ENCODE results near the gene RTEL1.
A peak's percentile ranks its signal among the peaks of the same experiment; 100 is the strongest.
"Not testable (repeated sequence)": the region's sequence is repeated elsewhere in the genome, so short reads cannot be mapped to it uniquely, and the experiment has no call there.

The RTEL1 gene

GRCh38 chr20:63639093-63639975, 18.8 kb upstream of the RTEL1 start:
- no peak for TF ChIP-seq POLR2A (IDR thresholded peaks at IDR 0.05; ENCODE audit: low read depth, low read length)
- DNase-seq (ENCODE audit: insufficient read length, low spot score) = no peak
- no peak for FAIRE-seq

GRCh38 chr20:63640086-63640485, 18.0 kb upstream of the RTEL1 start:
- no peak for TF ChIP-seq POLR2A (IDR thresholded peaks at IDR 0.05; ENCODE audit: low read depth, low read length)
- FAIRE-seq (no peak), DNase-seq (ENCODE audit: insufficient read length, low spot score) (no peak)

GRCh38 chr20:63640686-63641085, 17.4 kb upstream of the RTEL1 start:
- FAIRE-seq; DNase-seq (ENCODE audit: insufficient read length, low spot score): not testable (repeated sequence)

- FAIRE-seq (no peak), DNase-seq (ENCODE audit: insufficient read length, low spot score) (no peak)
- TF ChIP-seq POLR2A (IDR thresholded peaks at IDR 0.05; ENCODE audit: low read depth, low read length) = no peak
These were observed 16.8 kb upstream of the RTEL1 start for GRCh38 chr20:63641146-63641791.

- peak; percentile 73 for DNase-seq (ENCODE audit: insufficient read length, low spot score)
- no peak for FAIRE-seq
- no peak for TF ChIP-seq POLR2A (IDR thresholded peaks at IDR 0.05; ENCODE audit: low read depth, low read length)
These were observed 16.2 kb upstream of the RTEL1 start for GRCh38 chr20:63641792-63642523.

GRCh38 chr20:63642527-63643247, 15.4 kb upstream of the RTEL1 start:
- DNase-seq (ENCODE audit: insufficient read length, low spot score) = no peak
- no peak for FAIRE-seq
- TF ChIP-seq POLR2A (IDR thresholded peaks at IDR 0.05; ENCODE audit: low read depth, low read length) = no peak

GRCh38 chr20:63643499-63643898, 14.6 kb upstream of the RTEL1 start:
- DNase-seq (ENCODE audit: insufficient read length, low spot score) (no peak), FAIRE-seq (no peak)
- TF ChIP-seq POLR2A (IDR thresholded peaks at IDR 0.05; ENCODE audit: low read depth, low read length) = no peak

- DNase-seq (ENCODE audit: insufficient read length, low spot score) (no peak), FAIRE-seq (no peak)
- no peak for TF ChIP-seq POLR2A (IDR thresholded peaks at IDR 0.05; ENCODE audit: low read depth, low read length)
These were observed 14.2 kb upstream of the RTEL1 start for GRCh38 chr20:63643946-63644345.

GRCh38 chr20:63645218-63645617, 12.9 kb upstream of the RTEL1 start:
- DNase-seq (ENCODE audit: insufficient read length, low spot score) (no peak), FAIRE-seq (no peak)
- TF ChIP-seq POLR2A (IDR thresholded peaks at IDR 0.05; ENCODE audit: low read depth, low read length) = no peak

- DNase-seq (ENCODE audit: insufficient read length, low spot score) (no peak), FAIRE-seq (no peak)
- no peak for TF ChIP-seq POLR2A (IDR thresholded peaks at IDR 0.05; ENCODE audit: low read depth, low read length)
These were observed 9.9 kb upstream of the RTEL1 start for GRCh38 chr20:63648190-63648589.

- no peak for TF ChIP-seq POLR2A (IDR thresholded peaks at IDR 0.05; ENCODE audit: low read depth, low read length)
- DNase-seq (ENCODE audit: insufficient read length, low spot score) = no peak
- no peak for FAIRE-seq
These were observed 9.1 kb upstream of the RTEL1 start for GRCh38 chr20:63648895-63649589.

GRCh38 chr20:63650486-63650885, 7.6 kb upstream of the RTEL1 start:
- FAIRE-seq; DNase-seq (ENCODE audit: insufficient read length, low spot score): not testable (repeated sequence)

GRCh38 chr20:63651942-63652191, 6.2 kb upstream of the RTEL1 start:
- FAIRE-seq (no peak), DNase-seq (ENCODE audit: insufficient read length, low spot score) (no peak)
- TF ChIP-seq POLR2A (IDR thresholded peaks at IDR 0.05; ENCODE audit: low read depth, low read length) = no peak
